ENCODE results near the gene IQCC.

The IQCC gene

GRCh38 chr1:32180186-32181060 lies 25.0 kb upstream of the IQCC start:
- TF ChIP-seq CTCF (IDR thresholded peaks at IDR 0.05; ENCODE audit: poor library complexity, severe bottlenecking) = peak; percentile 8
- Histone ChIP-seq H3K9me3 (ENCODE audit: severe bottlenecking) (no peaks in the 10 kb centered on the region), H3K27me3 (ENCODE audit: insufficient read depth, poor library complexity, severe bottlenecking) (no peaks in the 10 kb centered on the region), H3K27ac (ENCODE audit: poor library complexity, severe bottlenecking) (peak overlapping the region; percentile 77), H3K4me3 (ENCODE audit: severe bottlenecking) (peak overlapping the region; percentile 51), H3K36me3 (ENCODE audit: low read depth) (peaks cover 48% of the 10 kb centered on the region), H3K4me1 (ENCODE audit: insufficient read depth, poor library complexity, severe bottlenecking) (peaks cover 10% of the 10 kb centered on the region)
- peak; percentile 50 for ATAC-seq (ENCODE audit: low read depth)
- DNase-seq (ENCODE audit: low spot score) = no peak

DNA sequence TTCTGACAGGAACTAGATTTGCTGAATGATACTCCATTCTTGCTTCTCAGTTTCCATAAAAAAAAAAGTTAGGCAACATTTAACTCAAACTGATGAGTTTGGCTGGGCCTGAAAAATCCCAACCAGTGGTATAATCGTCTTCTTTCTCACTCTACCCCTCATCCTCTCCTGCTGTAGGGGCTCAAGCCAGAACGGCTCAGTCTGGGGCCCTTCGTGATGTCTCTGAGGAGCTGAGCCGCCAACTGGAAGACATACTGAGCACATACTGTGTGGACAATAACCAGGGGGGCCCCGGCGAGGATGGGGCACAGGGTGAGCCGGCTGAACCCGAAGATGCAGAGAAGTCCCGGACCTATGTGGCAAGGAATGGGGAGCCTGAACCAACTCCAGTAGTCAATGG lies 24.4 kb upstream of the IQCC start:
- Histone ChIP-seq H3K4me3 (ENCODE audit: severe bottlenecking) (peak overlapping the region; percentile 51), H3K4me1 (ENCODE audit: insufficient read depth, poor library complexity, severe bottlenecking) (peaks cover 13% of the 10 kb centered on the region), H3K36me3 (ENCODE audit: low read depth) (peaks cover 54% of the 10 kb centered on the region), H3K27me3 (ENCODE audit: insufficient read depth, poor library complexity, severe bottlenecking) (no peaks in the 10 kb centered on the region), H3K9me3 (ENCODE audit: severe bottlenecking) (no peaks in the 10 kb centered on the region), H3K27ac (ENCODE audit: poor library complexity, severe bottlenecking) (peak overlapping the region; percentile 77)
- TF ChIP-seq CTCF (IDR thresholded peaks at IDR 0.05; ENCODE audit: poor library complexity, severe bottlenecking) = no peak
- ATAC-seq (ENCODE audit: low read depth) (no peak), DNase-seq (ENCODE audit: low spot score) (no peak)

GRCh38 chr1:32181563-32181962 lies 23.9 kb upstream of the IQCC start:
- Histone ChIP-seq H3K4me3 (ENCODE audit: severe bottlenecking) (no peak overlapping the region), H3K9me3 (ENCODE audit: severe bottlenecking) (no peaks in the 10 kb centered on the region), H3K4me1 (ENCODE audit: insufficient read depth, poor library complexity, severe bottlenecking) (peaks cover 13% of the 10 kb centered on the region), H3K27ac (ENCODE audit: poor library complexity, severe bottlenecking) (peak overlapping the region; percentile 77), H3K36me3 (ENCODE audit: low read depth) (peaks cover 59% of the 10 kb centered on the region), H3K27me3 (ENCODE audit: insufficient read depth, poor library complexity, severe bottlenecking) (no peaks in the 10 kb centered on the region)
- no peak for ATAC-seq (ENCODE audit: low read depth)
- TF ChIP-seq CTCF (IDR thresholded peaks at IDR 0.05; ENCODE audit: poor library complexity, severe bottlenecking) = no peak
- DNase-seq (ENCODE audit: low spot score) = no peak

DNA sequence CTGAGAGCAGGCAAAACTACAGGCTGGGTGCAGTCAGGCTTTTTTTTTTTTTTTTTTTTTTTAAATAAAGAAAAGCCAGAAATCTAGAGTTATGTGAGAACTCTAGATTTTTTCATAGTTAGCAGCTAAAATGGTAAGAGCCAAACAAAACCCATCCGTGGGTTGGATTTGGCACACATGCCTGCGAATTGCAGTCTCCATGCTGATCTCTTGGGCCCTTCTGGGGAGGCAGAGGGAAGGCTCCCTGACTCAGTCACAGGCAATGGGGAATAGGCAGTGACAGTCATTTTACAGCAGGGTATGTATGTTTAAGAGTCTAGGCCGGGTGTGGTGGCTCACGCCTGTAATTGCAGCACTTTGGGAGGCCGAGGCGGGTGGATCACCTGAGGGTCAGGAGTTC lies 23.4 kb upstream of the IQCC start:
- no peaks in the 10 kb centered on the region for H3K9me3 ChIP-seq (ENCODE audit: severe bottlenecking)
- DNase-seq (ENCODE audit: low spot score) (no peak), ATAC-seq (ENCODE audit: low read depth) (no peak)
- H3K4me1 ChIP-seq (ENCODE audit: insufficient read depth, poor library complexity, severe bottlenecking) = peaks cover 13% of the 10 kb centered on the region
- peak overlapping the region; percentile 77 for H3K27ac ChIP-seq (ENCODE audit: poor library complexity, severe bottlenecking)
- no peaks in the 10 kb centered on the region for H3K27me3 ChIP-seq (ENCODE audit: insufficient read depth, poor library complexity, severe bottlenecking)
- H3K36me3 ChIP-seq (ENCODE audit: low read depth) = peaks cover 64% of the 10 kb centered on the region
- H3K4me3 ChIP-seq (ENCODE audit: severe bottlenecking) = no peak overlapping the region
- TF ChIP-seq CTCF (IDR thresholded peaks at IDR 0.05; ENCODE audit: poor library complexity, severe bottlenecking) = no peak

DNA sequence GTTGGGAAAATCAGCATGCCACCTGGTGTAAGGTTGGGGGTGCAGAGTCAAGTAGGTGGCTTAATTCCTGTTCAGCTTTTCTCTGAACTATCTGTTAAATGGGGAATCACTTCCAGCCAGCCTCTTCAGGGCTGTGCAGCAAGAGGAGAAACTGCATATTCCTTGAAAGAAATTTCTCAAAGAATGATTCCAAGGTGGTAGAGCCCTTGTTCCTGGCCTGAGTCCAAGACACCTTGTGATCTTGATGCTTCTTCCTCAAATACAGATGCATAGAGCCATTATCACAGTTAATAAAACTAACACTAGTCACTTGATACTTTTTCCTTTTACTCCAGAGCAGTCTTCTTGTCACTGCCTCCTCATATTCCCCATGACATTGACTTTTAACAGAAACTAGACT lies 20.8 kb upstream of the IQCC start:
- Histone ChIP-seq H3K4me3 (ENCODE audit: severe bottlenecking) (no peak overlapping the region), H3K27ac (ENCODE audit: poor library complexity, severe bottlenecking) (no peak overlapping the region), H3K27me3 (ENCODE audit: insufficient read depth, poor library complexity, severe bottlenecking) (no peaks in the 10 kb centered on the region), H3K4me1 (ENCODE audit: insufficient read depth, poor library complexity, severe bottlenecking) (peaks cover 10% of the 10 kb centered on the region), H3K36me3 (ENCODE audit: low read depth) (peaks cover 89% of the 10 kb centered on the region), H3K9me3 (ENCODE audit: severe bottlenecking) (no peaks in the 10 kb centered on the region)
- DNase-seq (ENCODE audit: low spot score) (no peak), ATAC-seq (ENCODE audit: low read depth) (no peak)
- no peak for TF ChIP-seq CTCF (IDR thresholded peaks at IDR 0.05; ENCODE audit: poor library complexity, severe bottlenecking)

Measured in RWPE2 (cell line).